ENCODE results near the gene LIPK. TPM values are rescaled to one million over a fixed set of nuclear protein-coding genes. Genes with fewer than 3 reads are reported as not detected.

Gene LIPK
- total RNA-seq, 1 donor from 2014 or later, result not detected

GRCh38 chr10:88786032-88786770, 80.2 kb downstream of the LIPK start:
- DNase-seq, result no peak

GRCh38 chr10:88787463-88787862, 81.4 kb downstream of the LIPK start:
- DNase-seq, result no peak

GRCh38 chr10:88788924-88789323, 82.9 kb downstream of the LIPK start:
- DNase-seq, result no peak

- no peak for DNase-seq
These were observed 85.9 kb downstream of the LIPK start for GRCh38 chr10:88791924-88792323.

- DNase-seq, result no peak
These were observed 86.6 kb downstream of the LIPK start for GRCh38 chr10:88792661-88793060.

GRCh38 chr10:88793712-88794299, 87.8 kb downstream of the LIPK start:
- no peak for DNase-seq

- no peak for DNase-seq
These were observed 88.7 kb downstream of the LIPK start for GRCh38 chr10:88794731-88795130.

GRCh38 chr10:88800152-88801125, 94.4 kb downstream of the LIPK start:
- no peak for DNase-seq

Other genes starting within 250 kb of the LIPK start
- gene RNLS, start 122.9 kb upstream of the LIPK start, total RNA-seq, result 2.8 TPM
- 3.4 TPM for gene LIPJ, start 119.5 kb upstream of the LIPK start, total RNA-seq
- not detected for gene LIPF, start 41.8 kb upstream of the LIPK start, total RNA-seq
- not detected for gene LIPN, start 53.8 kb downstream of the LIPK start, total RNA-seq
- gene LIPM, start 96.5 kb downstream of the LIPK start, total RNA-seq, result not detected
- gene ANKRD22, start 145.6 kb downstream of the LIPK start, total RNA-seq, result 0.16 TPM
- 7.8 TPM for gene STAMBPL1, start 174.0 kb downstream of the LIPK start, total RNA-seq
- gene ACTA2, start 246.5 kb downstream of the LIPK start, total RNA-seq, result 14.3 TPM

All from occipital lobe (tissue), 2 donors.